Stimulated activated CD4-positive, alpha-beta T cell treated with anti-CD3 and anti-CD28 coated beads, Interleukin-12 subunit alpha, Interleukin-12 subunit beta, amount 100 ng/mL, for 4 hours (primary cell): ENCODE results near the gene CRABP1.

Experiments
- DNase-seq: peaks from one replicate; pipeline ENCODE4 v3.0.0-alpha.2; 2020

CRABP1 gene

GRCh38 chr15:78317145-78317836, 22.9 kb upstream of the CRABP1 start:
- DNase-seq = no peak

DNA sequence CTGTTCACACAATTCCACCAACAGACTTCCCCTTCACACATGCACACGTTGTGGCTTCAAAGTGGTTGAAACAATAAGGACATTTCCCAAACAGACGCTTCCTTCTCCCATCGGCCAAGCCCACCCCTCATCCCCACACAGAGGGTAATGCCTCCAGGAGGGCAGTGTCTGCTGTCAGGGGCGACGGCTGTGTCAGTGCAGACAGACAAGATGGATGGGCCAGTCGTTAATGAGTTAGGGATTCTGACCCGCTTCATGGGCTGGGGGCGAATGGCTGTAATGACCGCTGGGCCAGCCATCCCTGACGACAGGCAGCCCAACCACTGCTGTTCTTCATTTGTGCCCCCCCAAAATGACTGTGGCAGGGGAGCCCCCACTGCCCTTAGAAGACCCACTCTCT, 20.6 kb upstream of the CRABP1 start:
- DNase-seq = no peak

DNA sequence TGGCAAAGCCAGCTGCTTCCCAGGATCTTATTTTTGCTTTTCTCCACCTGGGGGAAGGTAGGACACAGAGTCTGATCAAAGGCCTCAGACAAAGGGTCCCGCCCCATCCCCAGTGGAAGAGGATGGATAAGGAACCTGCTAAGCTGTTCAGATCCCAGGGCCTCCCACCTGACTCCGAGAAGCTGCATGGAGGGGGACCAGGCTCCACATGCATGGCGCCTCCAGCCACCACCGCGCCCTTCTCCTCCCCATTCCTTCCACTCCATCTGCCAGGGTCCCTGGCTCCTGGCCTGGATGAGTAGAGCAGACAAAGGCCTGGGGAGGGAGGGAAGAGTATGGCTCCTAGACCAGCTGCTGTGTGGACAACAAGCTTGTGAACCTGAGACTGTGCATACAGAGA, 20.0 kb upstream of the CRABP1 start:
- no peak for DNase-seq

GRCh38 chr15:78321041-78321570, 19.0 kb upstream of the CRABP1 start:
- DNase-seq = no peak

DNA sequence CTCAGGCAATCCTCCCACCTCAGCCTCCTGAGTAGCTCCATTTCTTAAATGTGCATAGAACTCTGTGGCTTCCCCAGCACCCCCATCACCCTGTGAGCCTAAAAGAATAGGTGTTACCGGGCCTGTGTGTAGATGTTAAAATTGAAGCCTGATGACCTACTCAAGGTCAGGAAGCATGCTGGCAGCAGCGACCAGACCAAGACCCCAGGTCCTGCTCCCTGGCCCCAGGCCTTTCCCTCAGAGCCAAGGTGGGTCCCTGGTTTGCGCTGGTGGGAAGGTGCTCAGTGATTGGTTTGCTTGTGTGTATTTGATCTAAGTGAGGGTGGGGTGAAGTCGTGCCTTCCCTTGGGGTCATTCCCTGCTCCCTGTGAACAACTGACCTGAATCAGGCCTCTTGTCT, 18.4 kb upstream of the CRABP1 start:
- DNase-seq = no peak

DNA sequence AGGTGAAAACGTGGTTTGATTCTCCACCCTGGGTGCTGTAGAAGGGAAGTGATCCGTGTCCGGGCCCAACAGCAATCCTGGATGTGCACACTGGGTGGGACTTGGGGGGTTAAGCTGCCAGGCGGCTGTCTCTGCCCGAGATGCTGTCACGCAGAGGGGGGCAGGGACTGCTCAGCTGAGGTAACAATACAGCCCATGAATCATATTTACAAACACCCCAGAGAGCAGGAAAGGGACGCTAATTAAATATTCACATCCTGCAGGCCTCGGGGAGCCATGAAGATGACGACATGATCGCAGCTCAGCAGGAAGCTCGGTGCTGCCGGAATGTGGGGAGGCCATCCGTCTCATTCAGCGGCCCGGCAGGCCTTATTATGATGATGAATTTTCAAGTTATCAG, 17.9 kb upstream of the CRABP1 start:
- DNase-seq = no peak

DNA sequence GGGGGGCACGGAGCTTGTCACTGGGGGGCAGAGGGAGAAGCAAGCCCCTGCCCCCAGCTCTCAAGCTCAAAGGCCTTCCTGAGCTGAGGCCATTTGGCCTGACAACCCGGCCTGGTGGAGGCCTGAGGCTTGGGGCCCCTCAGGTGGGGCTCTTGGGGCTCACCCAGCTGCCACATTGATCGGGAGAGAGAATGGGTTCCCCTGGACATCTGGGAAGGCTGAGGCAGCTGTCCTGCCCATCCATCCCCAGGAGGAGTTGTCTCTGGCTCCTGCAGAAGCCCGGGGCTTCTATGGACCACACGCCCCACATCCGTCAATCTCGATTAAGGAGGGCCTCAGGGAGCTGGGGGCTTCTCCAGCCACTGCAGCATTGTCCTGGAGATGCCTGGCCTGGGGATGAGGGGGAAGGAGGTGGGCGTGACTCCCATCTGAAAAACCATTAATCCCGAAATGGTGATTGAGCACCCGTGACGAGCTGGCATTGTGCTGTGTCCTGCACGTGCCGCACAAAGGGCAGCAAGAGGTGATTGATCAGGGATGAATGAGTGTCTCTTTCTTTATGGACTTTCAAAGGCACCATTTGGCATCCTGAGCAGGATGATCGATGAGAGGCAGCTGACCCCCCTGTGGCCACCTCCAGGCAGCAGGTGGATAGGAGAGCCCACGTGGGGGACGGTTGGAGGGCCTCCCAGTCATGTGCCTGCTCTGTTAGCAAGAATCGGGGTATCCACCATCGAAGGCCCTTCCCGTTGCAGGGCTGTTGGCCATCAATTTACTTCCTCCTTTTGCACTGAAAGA, 17.2 kb upstream of the CRABP1 start:
- no peak for DNase-seq

- DNase-seq = no peak
These were observed 16.5 kb upstream of the CRABP1 start for GRCh38 chr15:78323693-78324092.

- no peak for DNase-seq
These were observed 16.0 kb upstream of the CRABP1 start for GRCh38 chr15:78324144-78324543.

DNA sequence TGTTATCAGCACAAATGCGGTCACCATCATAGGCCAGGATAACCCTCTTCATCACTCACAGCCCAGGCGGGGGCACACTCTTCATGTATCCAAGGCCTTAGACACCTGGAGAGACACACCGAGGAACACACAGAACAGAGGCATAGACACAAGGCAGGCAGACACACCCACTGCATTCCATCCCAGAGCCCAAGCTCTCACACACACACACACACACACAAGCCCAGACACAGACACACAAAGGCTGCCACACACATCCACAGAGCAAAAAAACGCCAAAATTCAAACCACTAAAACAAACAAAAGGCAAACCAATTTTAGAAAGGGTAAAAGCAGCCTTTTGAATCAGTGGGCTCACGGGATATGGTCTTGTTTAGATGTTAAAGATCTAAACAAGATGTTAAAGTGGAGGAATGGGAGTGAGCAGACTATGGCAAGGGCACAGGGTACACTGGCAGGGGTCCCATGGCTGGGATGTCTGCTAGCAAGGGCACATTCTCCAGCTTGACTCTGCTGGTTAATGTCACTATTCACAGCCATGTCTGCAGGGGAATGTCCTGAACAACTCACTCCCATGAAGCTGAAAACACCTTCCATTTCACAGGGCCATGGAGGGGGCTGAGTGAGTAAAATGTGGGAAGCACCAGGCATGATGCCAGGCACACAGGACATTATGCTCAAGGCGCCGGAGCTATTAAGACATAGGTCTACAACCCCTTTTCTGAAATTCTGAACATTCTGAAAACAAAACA, 14.9 kb upstream of the CRABP1 start:
- no peak for DNase-seq

GRCh38 chr15:78327466-78327865, 12.7 kb upstream of the CRABP1 start:
- no peak for DNase-seq

- no peak for DNase-seq
These were observed 10.5 kb upstream of the CRABP1 start for GRCh38 chr15:78329625-78330024.

GRCh38 chr15:78334845-78335244, 5.3 kb upstream of the CRABP1 start:
- DNase-seq = no peak

DNA sequence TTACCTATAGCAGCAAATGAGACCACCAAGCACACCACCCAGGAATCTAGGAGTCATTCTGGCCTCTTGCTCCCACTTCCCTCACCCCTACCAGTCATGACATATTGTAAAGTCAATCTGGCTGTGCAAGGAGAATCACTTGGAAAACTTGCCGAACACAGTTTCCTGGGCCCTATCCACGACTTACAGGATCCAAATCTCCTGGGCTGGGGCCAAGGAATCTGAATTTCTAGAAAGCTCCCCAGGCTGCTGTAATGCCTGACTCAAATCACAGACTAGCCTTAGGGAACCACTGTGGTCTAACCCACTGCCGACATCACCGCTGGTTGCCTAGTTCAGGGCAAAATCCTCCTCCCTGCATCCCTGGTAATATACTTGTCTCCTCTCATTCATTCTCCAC, 4.2 kb upstream of the CRABP1 start:
- DNase-seq = no peak

- DNase-seq = no peak
These were observed 1.4 kb upstream of the CRABP1 start for GRCh38 chr15:78338781-78339180.

- DNase-seq = no peak
These were observed 594 bp upstream of the CRABP1 start for GRCh38 chr15:78339559-78339958.

- DNase-seq = no peak
These were observed 1.2 kb downstream of the CRABP1 start for GRCh38 chr15:78341057-78341987.

- no peak for DNase-seq
These were observed 1.9 kb downstream of the CRABP1 start for GRCh38 chr15:78342021-78342420.

GRCh38 chr15:78343276-78344060, 3.3 kb downstream of the CRABP1 start:
- no peak for DNase-seq

GRCh38 chr15:78345396-78346125, 5.4 kb downstream of the CRABP1 start:
- no peak for DNase-seq
